GM12878 (cell line): ENCODE data around the gene ZFP42. TPM values are rescaled to one million over a fixed set of nuclear protein-coding genes. Genes with fewer than 3 reads are reported as not detected.

Experiments
- ATAC-seq: fragments of 200-7000 bp; cut with Tn5 transposase; 3 replicates; pipeline ENCODE4 v1.9.1; 2020; ENCODE audit warnings: mild to moderate bottlenecking, moderate library complexity
- BruUV-seq: library from RNA; stranded (reverse); fragments of 400-500 nt; replicated peaks from 2 replicates; lab custom pipeline; 2021; lab: Mats Ljungman, UMichigan
- CTCF ChIA-PET: fragments of 300-600 bp; sonication (Branson Sonifier 250); formaldehyde crosslinking; extraction: SDS; loops from one replicate; lab custom pipeline; 2021; ENCODE audit warnings: inconsistent platforms; lab: Yijun Ruan, JAX
- POLR2A ChIA-PET: fragments of 350-600 bp; formaldehyde crosslinking; extraction: SDS; loops from one replicate; lab custom pipeline; 2021; ENCODE audit warnings: inconsistent platforms; lab: Charles Lee
- RAD21 ChIA-PET: fragments of 300-600 bp; sonication (Branson Sonifier 250); formaldehyde crosslinking; loops from one replicate; lab custom pipeline; 2023; ENCODE audit warnings: antibody characterized with exemption; ENCODE audit not compliant: unreplicated experiment; lab: Charles Lee
- SMC1A ChIA-PET: fragments of 300-600 bp; sonication (Branson Sonifier 250); formaldehyde crosslinking; loops from one replicate; lab custom pipeline; 2023; ENCODE audit not compliant: unreplicated experiment, uncharacterized antibody; lab: Charles Lee
- DNase-seq: peaks from one replicate; pipeline ENCODE4 v3.0.0-alpha.2; 2011; ENCODE audit warnings: low read depth, low spot score
- FAIRE-seq: peaks from 3 replicates; lab custom pipeline; 2011; peaks lifted over from hg19 to GRCh38; lab: Jason Lieb, UNC
- H2AFZ ChIP-seq: 2 replicates; pipeline ENCODE4 v1.6.0; 2011; ENCODE audit warnings: low read depth, low read length, control low read depth; ENCODE audit not compliant: control insufficient read depth
- H3K27ac ChIP-seq: 2 replicates; pipeline ENCODE4 v1.5.1; 2011; ENCODE audit warnings: control low read depth; ENCODE audit not compliant: control insufficient read depth, insufficient read depth
- H3K27me3 ChIP-seq, 2 experiments: replicated peaks in 1 of 2; 2 replicates each; pipeline versions ENCODE4 v1.6.0 to v1.6.1; 2011; ENCODE audit warnings: low read length in 1 of 2; ENCODE audit not compliant: control insufficient read depth in 2 of 2, insufficient read depth in 2 of 2
- H3K36me3 ChIP-seq, 2 experiments: 2 replicates each; pipeline ENCODE4 v1.5.1; 2011; ENCODE audit warnings: low read length in 1 of 2; ENCODE audit not compliant: control insufficient read depth in 2 of 2, insufficient read depth in 2 of 2
- H3K4me1 ChIP-seq: 2 replicates; pipeline ENCODE4 v1.6.1; 2011; ENCODE audit warnings: mild to moderate bottlenecking, low read length, moderate library complexity, mixed read lengths; ENCODE audit not compliant: control insufficient read depth, insufficient read depth
- H3K4me2 ChIP-seq: 2 replicates; pipeline ENCODE4 v1.6.0; 2011; ENCODE audit warnings: control low read depth; ENCODE audit not compliant: control insufficient read depth, insufficient read depth
- H3K4me3 ChIP-seq: fragments of 200-600 bp; sonication (generic); 2 replicates; pipeline ENCODE4 v1.5.1; 2016
- H3K79me2 ChIP-seq: 2 replicates; pipeline ENCODE4 v1.6.0; 2011; ENCODE audit warnings: low read length; ENCODE audit not compliant: control insufficient read depth, insufficient read depth
- H3K9ac ChIP-seq: 2 replicates; pipeline ENCODE4 v1.8.0; 2011; ENCODE audit warnings: low read length, control low read depth, mixed read lengths; ENCODE audit not compliant: control insufficient read depth, insufficient read depth
- H3K9me3 ChIP-seq: replicated peaks from 3 replicates; pipeline ENCODE4 v1.5.1; 2011; ENCODE audit warnings: mild to moderate bottlenecking, low read length; ENCODE audit not compliant: control insufficient read depth, insufficient read depth
- H4K20me1 ChIP-seq: 2 replicates; pipeline ENCODE4 v1.6.0; 2011; ENCODE audit not compliant: control insufficient read depth, insufficient read depth
- EED ChIP-seq: sonication (generic); IDR thresholded peaks from 2 replicates; pipeline ENCODE4 v1.6.1; 2016; ENCODE audit warnings: antibody characterized with exemption, low read depth
- EZH2 ChIP-seq: IDR thresholded peaks from 2 replicates; pipeline ENCODE4 v1.6.1; 2012; ENCODE audit warnings: low read depth, mild to moderate bottlenecking, control low read depth, inconsistent platforms, low read length, borderline replicate concordance; ENCODE audit not compliant: control insufficient read depth
- GATAD2B ChIP-seq: fragments of 450-650 bp; conservative IDR thresholded peaks from 2 replicates; pipeline ENCODE4 v1.6.1; 2017; ENCODE audit warnings: low read depth, mild to moderate bottlenecking, moderate library complexity
- IKZF1 ChIP-seq: fragments of 450-650 bp; conservative IDR thresholded peaks from 2 replicates; pipeline ENCODE4 v1.6.1; 2017; ENCODE audit warnings: antibody characterized with exemption, mild to moderate bottlenecking
- NRF1 ChIP-seq: conservative IDR thresholded peaks from 2 replicates; pipeline ENCODE4 v1.6.1; 2011; ENCODE audit warnings: mild to moderate bottlenecking, low read depth, low read length, improper control_type of control experiment
- RFX5 ChIP-seq: IDR thresholded peaks from 2 replicates; pipeline ENCODE4 v1.6.1; 2011; ENCODE audit warnings: low read depth, low read length, improper control_type of control experiment
- RUNX3 ChIP-seq: IDR thresholded peaks from 2 replicates; pipeline ENCODE4 v1.6.1; 2012; ENCODE audit warnings: low read length, inconsistent platforms
- SIN3A ChIP-seq: IDR thresholded peaks from 2 replicates; pipeline ENCODE4 v1.6.1; 2012; ENCODE audit warnings: low read depth, low read length, improper control_type of control experiment
- SIX5 ChIP-seq: IDR thresholded peaks from 2 replicates; pipeline ENCODE4 v1.6.1; 2011; ENCODE audit warnings: mild to moderate bottlenecking, low read depth, low read length, moderate library complexity; ENCODE audit not compliant: severe bottlenecking
- SREBF1 ChIP-seq: IDR thresholded peaks from 2 replicates; pipeline ENCODE4 v1.6.1; 2012; ENCODE audit warnings: mild to moderate bottlenecking, low read length
- TCF3 ChIP-seq: IDR thresholded peaks from 2 replicates; pipeline ENCODE4 v1.6.1; 2012; ENCODE audit warnings: low read depth, mild to moderate bottlenecking, low read length, borderline replicate concordance; ENCODE audit not compliant: insufficient read depth
- ZNF217 ChIP-seq: fragments of 450-650 bp; IDR thresholded peaks from 2 replicates; pipeline ENCODE4 v1.6.1; 2017; ENCODE audit warnings: antibody characterized with exemption, mild to moderate bottlenecking
- WGBS: methylation state at CpG from one replicate; pipeline ENCODE4 v1.1.6; 2016; ENCODE audit warnings: low lambda C conversion rate; ENCODE audit not compliant: insufficient replicate concordance, insufficient coverage; ENCODE audit errors: missing lambda C conversion rate; 5-methylcytosine and 5-hydroxymethylcytosine counted together
- in situ Hi-C: fragments of 300-500 bp; cut with MboI; formaldehyde crosslinking; loops from 9 replicates; pipeline ENCODE4 v1.14.3; 2018; ENCODE audit warnings: mixed read lengths
- intact Hi-C: fragments of 100-400 bp; cut with micrococcal nuclease; formaldehyde crosslinking; loops from one replicate; pipeline ENCODE4 v1.14.2; 2022; ENCODE audit not compliant: unreplicated experiment
- polyA plus RNA-seq, 11 experiments: library from polyadenylated mRNA; depleted of rRNA in 4 of 11; unstranded in 6 of 11; stranded (reverse) in 5 of 11; fragments of >200 nt; fragmentation: Nextera tagmentation in 4 of 11; fragmentation: Illumina TruSeq in 1 of 11; extraction: Ambion mirVana in 4 of 11; extraction: Trizol in 1 of 11; gene quantifications; 1 replicate in 1 of 11; 2 replicates in 10 of 11; pipeline versions ENCODE4 v1.2.1 to v1.2.3, GENCODE V29; 2011 to 2016; ENCODE audit warnings: inconsistent platforms in 2 of 11, missing spikeins in 2 of 11, low read depth in 1 of 11
- total RNA-seq, 4 experiments: library from RNA; depleted of rRNA in 3 of 4; stranded (reverse); fragments of >200 nt in 3 of 4; fragmentation: Illumina TruSeq in 1 of 4; extraction: Trizol in 1 of 4; gene quantifications; 2 replicates each; pipeline versions ENCODE4 v1.2.1 to v1.2.3, GENCODE V29; 2013 to 2021
- TF ChIP-seq, protein P1 (sequence below): fragments of 450-650 bp; IDR thresholded peaks from 2 replicates; pipeline ENCODE4 v1.6.1; 2017; ENCODE audit warnings: mild to moderate bottlenecking, low read depth, inconsistent platforms; ENCODE audit not compliant: poor library complexity, severe bottlenecking
- TF ChIP-seq, protein P2 (sequence below): fragments of 150-350 bp; IDR thresholded peaks from 2 replicates; pipeline ENCODE4 v1.6.1; 2016; ENCODE audit warnings: low read depth, low read length
- TF ChIP-seq, protein P3 (sequence below): fragments of 450-650 bp; formaldehyde crosslinking; IDR thresholded peaks from 2 replicates; pipeline ENCODE4 v1.4.0; 2022; ENCODE audit warnings: mild to moderate bottlenecking, moderate library complexity
- TF ChIP-seq, protein P4 (sequence below): IDR thresholded peaks from 2 replicates; pipeline ENCODE4 v1.6.1; 2012; ENCODE audit warnings: low read depth, low read length, improper control_type of control experiment

Gene ZFP42
- total and polyA plus RNA-seq, 10 of the 15 experiments (the other 5 are each of a cell fraction or from before 2014, with no cell fraction given): 0.13 TPM; not detected in 9

DNA sequence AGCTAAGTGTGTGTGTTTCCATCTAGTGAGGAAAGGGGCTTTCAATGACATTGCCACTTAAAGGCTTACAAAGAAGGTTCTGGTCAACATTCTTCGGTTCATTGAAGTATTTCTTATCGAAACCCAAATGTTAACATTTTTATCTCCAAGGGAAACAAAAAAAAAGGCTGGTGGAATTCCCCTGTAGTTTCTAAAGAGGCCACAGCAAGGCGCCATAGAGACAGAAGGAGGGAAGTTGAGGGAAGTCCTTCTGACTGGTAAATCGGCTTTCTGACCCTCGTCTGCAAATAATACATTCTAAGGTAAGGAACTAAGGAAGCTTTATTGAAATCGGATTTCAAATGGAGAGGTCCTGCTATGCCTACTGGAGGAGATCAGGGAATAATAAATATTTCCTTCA is 1.7 kb upstream of the ZFP42 start:
- no peak overlapping the region for H3K9ac ChIP-seq
- no peaks in the 10 kb centered on the region; the same call in 2 of the 3 replicates for H3K9me3 ChIP-seq
- H2AFZ ChIP-seq: no peak overlapping the region
- H4K20me1 ChIP-seq: no peaks in the 10 kb centered on the region
- ChIA-PET CTCF (no interaction called here), SMC1A (interaction anchor here (0.9 to 1.0 kb wide), 2 partner anchors 16 to 42 kb away, joined by 3 read pairs; no protein-coding TSS in a partner anchor), POLR2A (no interaction called here), RAD21 (no interaction called here)
- no peak overlapping the region for H3K27ac ChIP-seq
- no TSS peak for BruUV-seq
- H3K4me1 ChIP-seq: no peaks in the 10 kb centered on the region
- in situ Hi-C loops: no loop called here
- no peaks in the 10 kb centered on the region for H3K79me2 ChIP-seq
- H3K4me2 ChIP-seq: no peak overlapping the region
- WGBS: 22% methylated on average over 6 of the region's 6 CpGs
- DNase-seq: no peak
- intact Hi-C loops: no loop called here
- H3K4me3 ChIP-seq: no peak overlapping the region
- ATAC-seq: no peak
- no peak for FAIRE-seq
- H3K36me3 ChIP-seq: no peaks in the 10 kb centered on the region
- H3K27me3 ChIP-seq: no peaks in the 10 kb centered on the region
- TF ChIP-seq, protein P1, sequence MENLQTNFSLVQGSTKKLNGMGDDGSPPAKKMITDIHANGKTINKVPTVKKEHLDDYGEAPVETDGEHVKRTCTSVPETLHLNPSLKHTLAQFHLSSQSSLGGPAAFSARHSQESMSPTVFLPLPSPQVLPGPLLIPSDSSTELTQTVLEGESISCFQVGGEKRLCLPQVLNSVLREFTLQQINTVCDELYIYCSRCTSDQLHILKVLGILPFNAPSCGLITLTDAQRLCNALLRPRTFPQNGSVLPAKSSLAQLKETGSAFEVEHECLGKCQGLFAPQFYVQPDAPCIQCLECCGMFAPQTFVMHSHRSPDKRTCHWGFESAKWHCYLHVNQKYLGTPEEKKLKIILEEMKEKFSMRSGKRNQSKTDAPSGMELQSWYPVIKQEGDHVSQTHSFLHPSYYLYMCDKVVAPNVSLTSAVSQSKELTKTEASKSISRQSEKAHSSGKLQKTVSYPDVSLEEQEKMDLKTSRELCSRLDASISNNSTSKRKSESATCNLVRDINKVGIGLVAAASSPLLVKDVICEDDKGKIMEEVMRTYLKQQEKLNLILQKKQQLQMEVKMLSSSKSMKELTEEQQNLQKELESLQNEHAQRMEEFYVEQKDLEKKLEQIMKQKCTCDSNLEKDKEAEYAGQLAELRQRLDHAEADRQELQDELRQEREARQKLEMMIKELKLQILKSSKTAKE: no peak
- TF ChIP-seq NRF1: no peak
- TF ChIP-seq, protein P2, sequence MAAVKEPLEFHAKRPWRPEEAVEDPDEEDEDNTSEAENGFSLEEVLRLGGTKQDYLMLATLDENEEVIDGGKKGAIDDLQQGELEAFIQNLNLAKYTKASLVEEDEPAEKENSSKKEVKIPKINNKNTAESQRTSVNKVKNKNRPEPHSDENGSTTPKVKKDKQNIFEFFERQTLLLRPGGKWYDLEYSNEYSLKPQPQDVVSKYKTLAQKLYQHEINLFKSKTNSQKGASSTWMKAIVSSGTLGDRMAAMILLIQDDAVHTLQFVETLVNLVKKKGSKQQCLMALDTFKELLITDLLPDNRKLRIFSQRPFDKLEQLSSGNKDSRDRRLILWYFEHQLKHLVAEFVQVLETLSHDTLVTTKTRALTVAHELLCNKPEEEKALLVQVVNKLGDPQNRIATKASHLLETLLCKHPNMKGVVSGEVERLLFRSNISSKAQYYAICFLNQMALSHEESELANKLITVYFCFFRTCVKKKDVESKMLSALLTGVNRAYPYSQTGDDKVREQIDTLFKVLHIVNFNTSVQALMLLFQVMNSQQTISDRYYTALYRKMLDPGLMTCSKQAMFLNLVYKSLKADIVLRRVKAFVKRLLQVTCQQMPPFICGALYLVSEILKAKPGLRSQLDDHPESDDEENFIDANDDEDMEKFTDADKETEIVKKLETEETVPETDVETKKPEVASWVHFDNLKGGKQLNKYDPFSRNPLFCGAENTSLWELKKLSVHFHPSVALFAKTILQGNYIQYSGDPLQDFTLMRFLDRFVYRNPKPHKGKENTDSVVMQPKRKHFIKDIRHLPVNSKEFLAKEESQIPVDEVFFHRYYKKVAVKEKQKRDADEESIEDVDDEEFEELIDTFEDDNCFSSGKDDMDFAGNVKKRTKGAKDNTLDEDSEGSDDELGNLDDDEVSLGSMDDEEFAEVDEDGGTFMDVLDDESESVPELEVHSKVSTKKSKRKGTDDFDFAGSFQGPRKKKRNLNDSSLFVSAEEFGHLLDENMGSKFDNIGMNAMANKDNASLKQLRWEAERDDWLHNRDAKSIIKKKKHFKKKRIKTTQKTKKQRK: no peak
- TF ChIP-seq IKZF1: no peak
- TF ChIP-seq RUNX3: no peak
- no peak for TF ChIP-seq SREBF1
- TF ChIP-seq, protein P3, sequence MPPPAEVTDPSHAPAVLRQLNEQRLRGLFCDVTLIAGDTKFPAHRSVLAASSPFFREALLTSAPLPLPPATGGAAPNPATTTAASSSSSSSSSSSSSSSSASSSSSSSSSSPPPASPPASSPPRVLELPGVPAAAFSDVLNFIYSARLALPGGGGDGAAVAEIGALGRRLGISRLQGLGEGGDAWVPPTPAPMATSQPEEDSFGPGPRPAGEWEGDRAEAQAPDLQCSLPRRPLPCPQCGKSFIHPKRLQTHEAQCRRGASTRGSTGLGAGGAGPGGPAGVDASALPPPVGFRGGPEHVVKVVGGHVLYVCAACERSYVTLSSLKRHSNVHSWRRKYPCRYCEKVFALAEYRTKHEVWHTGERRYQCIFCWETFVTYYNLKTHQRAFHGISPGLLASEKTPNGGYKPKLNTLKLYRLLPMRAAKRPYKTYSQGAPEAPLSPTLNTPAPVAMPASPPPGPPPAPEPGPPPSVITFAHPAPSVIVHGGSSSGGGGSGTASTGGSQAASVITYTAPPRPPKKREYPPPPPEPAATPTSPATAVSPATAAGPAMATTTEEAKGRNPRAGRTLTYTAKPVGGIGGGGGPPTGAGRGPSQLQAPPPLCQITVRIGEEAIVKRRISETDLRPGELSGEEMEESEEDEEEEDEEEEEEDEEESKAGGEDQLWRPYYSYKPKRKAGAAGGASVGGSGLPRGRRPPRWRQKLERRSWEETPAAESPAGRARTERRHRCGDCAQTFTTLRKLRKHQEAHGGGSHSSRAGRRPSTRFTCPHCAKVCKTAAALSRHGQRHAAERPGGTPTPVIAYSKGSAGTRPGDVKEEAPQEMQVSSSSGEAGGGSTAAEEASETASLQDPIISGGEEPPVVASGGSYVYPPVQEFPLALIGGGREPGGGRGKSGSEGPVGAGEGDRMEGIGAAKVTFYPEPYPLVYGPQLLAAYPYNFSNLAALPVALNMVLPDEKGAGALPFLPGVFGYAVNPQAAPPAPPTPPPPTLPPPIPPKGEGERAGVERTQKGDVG: no peak
- TF ChIP-seq RFX5: no peak
- TF ChIP-seq, protein P4, sequence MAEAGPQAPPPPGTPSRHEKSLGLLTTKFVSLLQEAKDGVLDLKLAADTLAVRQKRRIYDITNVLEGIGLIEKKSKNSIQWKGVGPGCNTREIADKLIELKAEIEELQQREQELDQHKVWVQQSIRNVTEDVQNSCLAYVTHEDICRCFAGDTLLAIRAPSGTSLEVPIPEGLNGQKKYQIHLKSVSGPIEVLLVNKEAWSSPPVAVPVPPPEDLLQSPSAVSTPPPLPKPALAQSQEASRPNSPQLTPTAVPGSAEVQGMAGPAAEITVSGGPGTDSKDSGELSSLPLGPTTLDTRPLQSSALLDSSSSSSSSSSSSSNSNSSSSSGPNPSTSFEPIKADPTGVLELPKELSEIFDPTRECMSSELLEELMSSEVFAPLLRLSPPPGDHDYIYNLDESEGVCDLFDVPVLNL: no peak
- no peak for TF ChIP-seq TCF3
- TF ChIP-seq SIN3A: no peak
- no peak for TF ChIP-seq EED
- TF ChIP-seq EZH2: no peak
- no peak for TF ChIP-seq ZNF217
- TF ChIP-seq GATAD2B: no peak
- no peak for TF ChIP-seq SIX5
